ENCODE results near the gene MAPK8. TPM values are rescaled to one million over a fixed set of nuclear protein-coding genes. Genes with fewer than 3 reads are reported as not detected.

Gene MAPK8
- total RNA-seq, 2 experiments from 2014 or later, result 47.8 to 50.6 TPM

DNA sequence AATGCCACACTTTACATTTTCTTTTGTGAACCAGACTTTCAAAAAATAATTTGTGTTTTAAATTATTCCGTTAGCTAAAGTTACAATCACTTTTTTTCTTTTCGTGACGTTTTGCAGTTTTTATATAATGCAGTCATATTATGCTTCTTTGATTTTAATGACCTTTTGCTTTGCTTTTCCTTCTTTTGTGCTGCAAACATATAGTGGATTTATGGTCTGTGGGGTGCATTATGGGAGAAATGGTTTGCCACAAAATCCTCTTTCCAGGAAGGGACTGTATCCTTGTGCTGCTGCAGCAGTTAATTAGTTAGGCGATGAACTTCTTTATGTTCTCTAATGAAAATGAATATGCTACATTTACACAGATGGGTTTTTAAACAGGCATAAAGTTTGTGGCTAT, 117.4 kb downstream of the MAPK8 start:
- H3K4me1 ChIP-seq (ENCODE audit: insufficient read depth, low read length), result no peaks in the 10 kb centered on the region
- ChIA-PET CTCF (no interaction called here), POLR2A (no interaction called here)
- no peak for DNase-seq
- intact Hi-C loops (cut with DNase I, micrococcal nuclease), result no loop called here
- H3K4me3 Mint-ChIP-seq, result no peak overlapping the region
- H3K9me3 ChIP-seq (ENCODE audit: control insufficient read depth in 1 of 2, insufficient read depth in 1 of 2, low read length in 2 of 2), result no peaks in the 10 kb centered on the region
- peaks cover 65% of the 10 kb centered on the region for H3K36me3 Mint-ChIP-seq (ENCODE audit: low read depth)
- no peaks in the 10 kb centered on the region for H3K4me1 Mint-ChIP-seq (ENCODE audit: low read depth)
- H3K27me3 Mint-ChIP-seq, result no peaks in the 10 kb centered on the region
- no peak overlapping the region for H3K4me3 ChIP-seq (ENCODE audit: low read length)
- TF ChIP-seq, protein P1, sequence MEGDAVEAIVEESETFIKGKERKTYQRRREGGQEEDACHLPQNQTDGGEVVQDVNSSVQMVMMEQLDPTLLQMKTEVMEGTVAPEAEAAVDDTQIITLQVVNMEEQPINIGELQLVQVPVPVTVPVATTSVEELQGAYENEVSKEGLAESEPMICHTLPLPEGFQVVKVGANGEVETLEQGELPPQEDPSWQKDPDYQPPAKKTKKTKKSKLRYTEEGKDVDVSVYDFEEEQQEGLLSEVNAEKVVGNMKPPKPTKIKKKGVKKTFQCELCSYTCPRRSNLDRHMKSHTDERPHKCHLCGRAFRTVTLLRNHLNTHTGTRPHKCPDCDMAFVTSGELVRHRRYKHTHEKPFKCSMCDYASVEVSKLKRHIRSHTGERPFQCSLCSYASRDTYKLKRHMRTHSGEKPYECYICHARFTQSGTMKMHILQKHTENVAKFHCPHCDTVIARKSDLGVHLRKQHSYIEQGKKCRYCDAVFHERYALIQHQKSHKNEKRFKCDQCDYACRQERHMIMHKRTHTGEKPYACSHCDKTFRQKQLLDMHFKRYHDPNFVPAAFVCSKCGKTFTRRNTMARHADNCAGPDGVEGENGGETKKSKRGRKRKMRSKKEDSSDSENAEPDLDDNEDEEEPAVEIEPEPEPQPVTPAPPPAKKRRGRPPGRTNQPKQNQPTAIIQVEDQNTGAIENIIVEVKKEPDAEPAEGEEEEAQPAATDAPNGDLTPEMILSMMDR (IDR thresholded peaks at IDR 0.05), result no peak
- no peaks in the 10 kb centered on the region for H3K27me3 ChIP-seq (ENCODE audit: control insufficient read depth in 1 of 2, insufficient read depth in 2 of 2, low read length in 2 of 2)
- H3K27ac Mint-ChIP-seq, result no peak overlapping the region
- peaks cover 8% of the 10 kb centered on the region for H3K36me3 ChIP-seq (ENCODE audit: insufficient read depth, low read length)
- H3K9me3 Mint-ChIP-seq, result no peaks in the 10 kb centered on the region
- no peak for ATAC-seq (ENCODE audit: poor library complexity)
- no peak overlapping the region for H3K27ac ChIP-seq (ENCODE audit: low read depth in 1 of 2, low read length in 2 of 2)

DNA sequence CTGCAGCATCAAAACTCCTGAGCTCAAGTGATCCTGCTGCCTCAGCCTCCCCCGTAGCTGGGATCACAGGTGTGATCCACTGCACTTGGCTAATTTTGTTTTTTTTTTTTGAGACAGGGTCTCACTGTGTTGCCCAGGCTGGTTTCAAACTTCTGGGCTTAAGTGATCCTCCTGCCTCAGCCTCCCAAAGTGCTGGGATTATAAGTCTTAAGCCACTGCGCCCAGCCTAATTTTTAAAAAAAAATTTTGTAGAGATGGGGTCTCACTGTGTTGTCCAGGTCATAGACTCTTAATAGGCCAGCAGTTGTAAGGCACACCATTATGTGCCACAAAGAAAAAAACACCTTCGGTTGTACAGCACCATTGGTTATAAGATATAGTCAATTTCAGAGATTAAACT, 122.4 kb downstream of the MAPK8 start:
- no peaks in the 10 kb centered on the region for H3K27me3 Mint-ChIP-seq
- TF ChIP-seq, protein P1 (IDR thresholded peaks at IDR 0.05), result no peak
- ChIA-PET POLR2A (no interaction called here), CTCF (no interaction called here)
- peaks cover 80% of the 10 kb centered on the region for H3K36me3 Mint-ChIP-seq (ENCODE audit: low read depth)
- no peaks in the 10 kb centered on the region for H3K9me3 Mint-ChIP-seq
- Histone ChIP-seq H3K4me3 (ENCODE audit: low read length) (no peak overlapping the region), H3K9me3 (ENCODE audit: control insufficient read depth in 1 of 2, insufficient read depth in 1 of 2, low read length in 2 of 2) (no peaks in the 10 kb centered on the region), H3K27me3 (ENCODE audit: control insufficient read depth in 1 of 2, insufficient read depth in 2 of 2, low read length in 2 of 2) (no peaks in the 10 kb centered on the region), H3K36me3 (ENCODE audit: insufficient read depth, low read length) (peaks cover 21% of the 10 kb centered on the region), H3K4me1 (ENCODE audit: insufficient read depth, low read length) (no peaks in the 10 kb centered on the region), H3K27ac (ENCODE audit: low read depth in 1 of 2, low read length in 2 of 2) (no peak overlapping the region)
- ATAC-seq (ENCODE audit: poor library complexity) (no peak), DNase-seq (no peak)
- no peaks in the 10 kb centered on the region for H3K4me1 Mint-ChIP-seq (ENCODE audit: low read depth)
- intact Hi-C loops (cut with DNase I, micrococcal nuclease), result no loop called here
- H3K27ac Mint-ChIP-seq, result no peak overlapping the region
- no peak overlapping the region for H3K4me3 Mint-ChIP-seq

DNA sequence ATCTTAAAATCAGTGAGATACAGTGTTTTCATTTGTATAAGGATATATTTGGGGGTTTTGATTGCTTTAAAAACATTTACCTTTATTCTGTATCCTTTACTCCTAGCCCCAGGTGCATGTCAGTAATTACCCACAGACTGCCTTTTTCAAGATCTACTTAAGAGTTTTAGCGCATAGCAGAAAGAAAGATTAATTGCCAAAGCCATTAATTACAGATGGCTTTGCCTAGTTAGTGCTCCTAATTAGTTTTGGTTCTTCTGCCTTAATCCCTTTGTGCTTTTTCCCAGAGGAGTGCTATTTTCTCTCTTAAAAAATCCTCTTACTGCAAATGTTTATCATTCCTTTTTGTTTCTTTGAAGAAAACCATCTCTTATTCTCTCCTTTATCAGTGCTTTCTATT, 122.8 kb downstream of the MAPK8 start:
- intact Hi-C loops (cut with DNase I, micrococcal nuclease), result no loop called here

More for the DNA sequence above, 122.8 kb downstream of the MAPK8 start:
- no peaks in the 10 kb centered on the region for H3K27me3 Mint-ChIP-seq
- TF ChIP-seq, protein P1 (IDR thresholded peaks at IDR 0.05), result no peak
- H3K4me1 Mint-ChIP-seq (ENCODE audit: low read depth), result no peaks in the 10 kb centered on the region
- H3K27ac ChIP-seq (ENCODE audit: low read depth in 1 of 2, low read length in 2 of 2), result no peak overlapping the region
- ATAC-seq (ENCODE audit: poor library complexity), result no peak
- ChIA-PET CTCF (no interaction called here), POLR2A (no interaction called here)
- H3K4me1 ChIP-seq (ENCODE audit: insufficient read depth, low read length), result no peaks in the 10 kb centered on the region
- peaks cover 84% of the 10 kb centered on the region for H3K36me3 Mint-ChIP-seq (ENCODE audit: low read depth)
- DNase-seq, result no peak
- no peak overlapping the region for H3K4me3 ChIP-seq (ENCODE audit: low read length)
- H3K9me3 ChIP-seq (ENCODE audit: control insufficient read depth in 1 of 2, insufficient read depth in 1 of 2, low read length in 2 of 2), result no peaks in the 10 kb centered on the region
- no peaks in the 10 kb centered on the region for H3K27me3 ChIP-seq (ENCODE audit: control insufficient read depth in 1 of 2, insufficient read depth in 2 of 2, low read length in 2 of 2)
- H3K27ac Mint-ChIP-seq, result no peak overlapping the region
- H3K4me3 Mint-ChIP-seq, result no peak overlapping the region
- no peaks in the 10 kb centered on the region for H3K9me3 Mint-ChIP-seq
- peaks cover 21% of the 10 kb centered on the region for H3K36me3 ChIP-seq (ENCODE audit: insufficient read depth, low read length)

All from CD4-positive, alpha-beta T cell (primary cell).